Ovary (tissue), 9 donors: ENCODE results near the gene VTA1. TPM values are rescaled to one million over a fixed set of nuclear protein-coding genes. Genes with fewer than 3 reads are reported as not detected.
"Not testable (repeated sequence)": the region's sequence is repeated elsewhere in the genome, so short reads cannot be mapped to it uniquely, and the experiment has no call there.

Experiments used
- DNase-seq, 5 donors: peaks; one replicate each; pipeline ENCODE4 v3.0.0-alpha.2; 2019 to 2020
- H3K27ac ChIP-seq, 2 donors: fragments of 200-600 bp; one replicate each; pipeline versions ENCODE4 v1.5.1 to v1.8.0; 2019 to 2022
- H3K27me3 ChIP-seq: fragments of 200-600 bp; one replicate; pipeline ENCODE4 v1.8.0; 2022
- H3K36me3 ChIP-seq: fragments of 200-600 bp; sonication (generic); one replicate; pipeline ENCODE4 v1.5.1; 2019
- H3K4me1 ChIP-seq: one replicate; pipeline ENCODE4 v1.8.1; 2013; ENCODE audit warnings: mild to moderate bottlenecking, moderate library complexity; ENCODE audit not compliant: insufficient read depth
- H3K4me3 ChIP-seq: fragments of 200-600 bp; sonication (generic); one replicate; pipeline ENCODE4 v1.5.1; 2017
- H3K9me3 ChIP-seq, 2 donors: fragments of 200-600 bp in 1 of 2; sonication (generic) in 1 of 2; one replicate each; pipeline versions ENCODE4 v1.5.1 to v1.8.1; 2013 to 2019; ENCODE audit warnings: mild to moderate bottlenecking in 1 of 2, moderate library complexity in 1 of 2
- EP300 ChIP-seq: sonication (generic); formaldehyde crosslinking; IDR thresholded peaks from one replicate; pipeline ENCODE4 v1.6.1; 2017; ENCODE audit warnings: antibody characterized with exemption
- POLR2A ChIP-seq: fragments of 450-650 bp; IDR thresholded peaks from one replicate; pipeline ENCODE4 v1.6.1; 2017; ENCODE audit warnings: antibody characterized with exemption, mild to moderate bottlenecking, moderate library complexity
- WGBS, 3 donors: extraction: QIAGEN DNeasy Blood & Tissue Kit in 1 of 3; methylation state at CpG; one replicate each; pipeline versions ENCODE4 v1.1.5 to v1.1.7; 2013 to 2017; 5-methylcytosine and 5-hydroxymethylcytosine counted together
- intact Hi-C, 4 donors: fragments of 100-400 bp; cut with DNase I; formaldehyde crosslinking; loops; one replicate each; pipeline versions ENCODE4 v1.11.0 to v1.15.1; 2022 to 2023
- polyA plus RNA-seq, 2 donors: library from polyadenylated mRNA; stranded (reverse); fragments of 200-250 nt in 1 of 2; fragments of 350-450 nt in 1 of 2; fragmentation: Illumina TruSeq in 1 of 2; extraction: RNeasy Lipid Tissue Mini Kit (QIAGEN cat#74804) in 1 of 2; gene quantifications; one replicate each; pipeline ENCODE4 v1.2.3, GENCODE V29; 2013 to 2014
- total RNA-seq, 7 donors: library from RNA; depleted of rRNA in 2 of 7; stranded (reverse); fragments of >200 nt in 2 of 7; fragmentation: NEBNext Ultra II Directional in 3 of 7; extraction: Animal tissue kit (Norgen Biotek cat#: 25700) in 3 of 7; gene quantifications; one replicate each; pipeline versions ENCODE4 v1.1.0 to v1.2.4, GENCODE V29; 2016 to 2023
- TF ChIP-seq, protein P1 (sequence below), 3 donors: fragments of 450-650 bp in 2 of 3; fragments of 200-600 bp in 1 of 3; IDR thresholded peaks; one replicate each; pipeline versions ENCODE4 v1.5.1 to v1.8.0; 2016 to 2022; ENCODE audit warnings: antibody characterized with exemption in 3 of 3, mild to moderate bottlenecking in 1 of 3
- donor health status: DM: no; HTN: no; CAD: no; lungs with moderate emphysema.
- donor health status: DM: no; HTN: no; CAD: no.
- donor health status: Bipolar disorder and iron deficiency.
- donor health status: DM: yes; HTN: yes; CAD: no.
- donor health status: DM: no; HTN: no; CAD: no.
- donor health status: DM: yes; HTN: yes; CAD: no.

VTA1 gene
- total and polyA plus RNA-seq, 9 donors = 17.6 to 36.9 (median 24.5) TPM

- Histone ChIP-seq H3K27ac (no peak overlapping the region), H3K4me1 (no peaks in the 10 kb centered on the region), H3K9me3 (no peaks in the 10 kb centered on the region), H3K4me3 (no peak overlapping the region), H3K36me3 (no peaks in the 10 kb centered on the region), H3K27me3 (no peaks in the 10 kb centered on the region)
- 59 to 81% (median 75%) methylated on average over 1 of the region's 1 CpG for WGBS, 3 donors
- TF ChIP-seq POLR2A = no peak
- TF ChIP-seq EP300 = no peak
- TF ChIP-seq, protein P1, sequence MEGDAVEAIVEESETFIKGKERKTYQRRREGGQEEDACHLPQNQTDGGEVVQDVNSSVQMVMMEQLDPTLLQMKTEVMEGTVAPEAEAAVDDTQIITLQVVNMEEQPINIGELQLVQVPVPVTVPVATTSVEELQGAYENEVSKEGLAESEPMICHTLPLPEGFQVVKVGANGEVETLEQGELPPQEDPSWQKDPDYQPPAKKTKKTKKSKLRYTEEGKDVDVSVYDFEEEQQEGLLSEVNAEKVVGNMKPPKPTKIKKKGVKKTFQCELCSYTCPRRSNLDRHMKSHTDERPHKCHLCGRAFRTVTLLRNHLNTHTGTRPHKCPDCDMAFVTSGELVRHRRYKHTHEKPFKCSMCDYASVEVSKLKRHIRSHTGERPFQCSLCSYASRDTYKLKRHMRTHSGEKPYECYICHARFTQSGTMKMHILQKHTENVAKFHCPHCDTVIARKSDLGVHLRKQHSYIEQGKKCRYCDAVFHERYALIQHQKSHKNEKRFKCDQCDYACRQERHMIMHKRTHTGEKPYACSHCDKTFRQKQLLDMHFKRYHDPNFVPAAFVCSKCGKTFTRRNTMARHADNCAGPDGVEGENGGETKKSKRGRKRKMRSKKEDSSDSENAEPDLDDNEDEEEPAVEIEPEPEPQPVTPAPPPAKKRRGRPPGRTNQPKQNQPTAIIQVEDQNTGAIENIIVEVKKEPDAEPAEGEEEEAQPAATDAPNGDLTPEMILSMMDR (IDR thresholded peaks at IDR 0.05) = no peak
- intact Hi-C loops = loop anchor here in 1 of 4 donors (10.0 kb wide), 1 partner anchor 230 kb away; no protein-coding TSS in a partner anchor
- DNase-seq = no peak
These were observed 7.3 kb downstream of the VTA1 start for GRCh38 chr6:142154336-142154735.

DNA sequence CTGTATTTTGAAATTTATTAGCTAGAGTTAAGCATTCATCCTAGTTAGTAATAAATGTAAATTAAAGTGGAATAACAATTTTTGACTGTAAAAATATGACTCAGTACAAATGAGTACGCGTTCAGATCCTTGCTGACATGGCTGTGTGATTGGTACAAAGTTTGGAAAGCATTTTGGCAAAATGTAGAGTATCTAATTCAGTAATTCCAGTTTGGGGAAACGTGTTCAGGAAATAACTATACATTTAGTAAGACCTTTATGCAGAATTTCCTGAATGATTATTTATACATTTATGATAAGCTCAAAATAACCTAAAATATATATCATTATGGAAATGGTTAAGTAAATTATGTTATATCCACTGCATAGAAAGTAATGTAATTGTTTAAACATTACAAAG is 8.0 kb downstream of the VTA1 start:
- Histone ChIP-seq H3K36me3 (no peaks in the 10 kb centered on the region), H3K27me3 (no peaks in the 10 kb centered on the region), H3K4me3 (no peak overlapping the region), H3K27ac (no peak overlapping the region), H3K9me3 (no peaks in the 10 kb centered on the region), H3K4me1 (no peaks in the 10 kb centered on the region)
- intact Hi-C loops = loop anchor here in 1 of 4 donors (10.0 kb wide), 1 partner anchor 230 kb away; no protein-coding TSS in a partner anchor
- DNase-seq = no peak
- 63 to 93% (median 92%) methylated on average over 3 of the region's 3 CpGs for WGBS, 3 donors
- TF ChIP-seq, protein P1 (IDR thresholded peaks at IDR 0.05) = no peak
- TF ChIP-seq POLR2A (no peak), EP300 (no peak)

- Histone ChIP-seq H3K4me3 (no peak overlapping the region), H3K36me3 (no peaks in the 10 kb centered on the region), H3K4me1 (no peaks in the 10 kb centered on the region), H3K27ac (no peak overlapping the region), H3K27me3 (no peaks in the 10 kb centered on the region), H3K9me3 (no peaks in the 10 kb centered on the region)
- intact Hi-C loops = loop anchor here in 1 of 4 donors (10.0 kb wide), 1 partner anchor 229 kb away; no protein-coding TSS in a partner anchor
- WGBS, 3 donors = 48 to 62% (median 59%) methylated on average over 5 of the region's 5 CpGs
- no peak for DNase-seq
- TF ChIP-seq, protein P1 (IDR thresholded peaks at IDR 0.05) = no peak
- TF ChIP-seq POLR2A = no peak
- no peak for TF ChIP-seq EP300
These were observed 9.1 kb downstream of the VTA1 start for GRCh38 chr6:142155895-142156757.

GRCh38 chr6:142156758-142157068 is 9.7 kb downstream of the VTA1 start:
- not testable (repeated sequence) for H3K4me1 ChIP-seq

DNA sequence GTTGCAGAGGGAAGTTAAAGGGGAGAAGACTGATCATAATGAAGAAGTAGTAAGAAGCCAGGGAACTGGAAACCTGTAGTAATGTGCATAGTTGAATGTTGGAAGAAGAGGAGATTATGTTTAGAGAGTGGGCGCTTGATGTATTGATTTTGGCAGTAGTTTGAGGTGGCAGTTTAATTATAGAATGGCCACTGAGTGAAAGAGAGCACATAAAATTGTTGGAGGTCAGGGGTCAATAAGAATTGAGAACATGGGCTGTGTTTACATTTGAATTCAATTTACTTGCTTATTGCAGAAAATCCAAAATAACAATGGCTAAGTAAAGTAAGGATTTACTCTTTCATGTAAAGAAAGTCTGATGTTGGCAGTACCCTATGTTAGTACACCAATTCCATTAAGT is 15.7 kb downstream of the VTA1 start:
- WGBS, 3 donors = 80 to 97% (median 86%) methylated on average over 1 of the region's 1 CpG
- Histone ChIP-seq H3K9me3 (no peaks in the 10 kb centered on the region), H3K4me1 (no peaks in the 10 kb centered on the region), H3K27me3 (no peaks in the 10 kb centered on the region), H3K36me3 (no peaks in the 10 kb centered on the region), H3K4me3 (no peak overlapping the region), H3K27ac (no peak overlapping the region)
- intact Hi-C loops = no loop called here
- no peak for DNase-seq
- TF ChIP-seq, protein P1 (IDR thresholded peaks at IDR 0.05) = no peak
- TF ChIP-seq POLR2A (no peak), EP300 (no peak)

More at GRCh38 chr6:142156758-142157068, 9.7 kb downstream of the VTA1 start:
- H3K4me3 ChIP-seq, DNase-seq, H3K36me3 ChIP-seq, H3K27ac ChIP-seq, H3K9me3 ChIP-seq, H3K27me3 ChIP-seq: not testable (repeated sequence)
- 93 to 94% (median 94%) methylated on average over 4 of the region's 4 CpGs for WGBS, 3 donors
- intact Hi-C loops = loop anchor here in 1 of 4 donors (10.0 kb wide), 1 partner anchor 228 kb away; no protein-coding TSS in a partner anchor
